H9 (cell line): ENCODE data around the gene HMGN2. TPM values are rescaled to one million over a fixed set of nuclear protein-coding genes. Genes with fewer than 3 reads are reported as not detected.
"Not testable (repeated sequence)": the region's sequence is repeated elsewhere in the genome, so short reads cannot be mapped to it uniquely, and the experiment has no call there.

Experiments used
- DNase-seq: peaks from one replicate; pipeline ENCODE4 v3.0.0-alpha.2; 2017
- H2AFZ ChIP-seq: one replicate; pipeline ENCODE4 v1.6.1; 2013; ENCODE audit warnings: mild to moderate bottlenecking, low read length, control low read depth, moderate library complexity
- H2AK5ac ChIP-seq: 2 replicates; pipeline ENCODE4 v1.6.1; 2013; ENCODE audit warnings: low read length, control low read depth, mixed read lengths; ENCODE audit not compliant: insufficient read length
- H2BK120ac ChIP-seq: one replicate; pipeline ENCODE4 v1.6.1; 2013; ENCODE audit warnings: low read depth, mild to moderate bottlenecking, low read length, control low read depth, inconsistent platforms; ENCODE audit not compliant: poor library complexity, severe bottlenecking
- H2BK12ac ChIP-seq: 2 replicates; pipeline ENCODE4 v1.6.1; 2013; ENCODE audit warnings: low read length, control low read depth, mixed read lengths, low read depth; ENCODE audit not compliant: insufficient read length
- H2BK15ac ChIP-seq: 2 replicates; pipeline ENCODE4 v1.6.1; 2013; ENCODE audit warnings: low read depth, low read length, control low read depth
- H2BK20ac ChIP-seq: one replicate; pipeline ENCODE4 v1.6.1; 2013; ENCODE audit warnings: low read depth, mild to moderate bottlenecking, low read length, control low read depth, inconsistent platforms; ENCODE audit not compliant: poor library complexity, severe bottlenecking
- H2BK5ac ChIP-seq: 2 replicates; pipeline ENCODE4 v1.6.1; 2013; ENCODE audit warnings: low read length, control low read depth, mixed read lengths; ENCODE audit not compliant: insufficient read length
- H3K14ac ChIP-seq: 2 replicates; pipeline ENCODE4 v1.6.1; 2013; ENCODE audit warnings: low read length, control low read depth; ENCODE audit not compliant: insufficient read depth
- H3K18ac ChIP-seq: 2 replicates; pipeline ENCODE4 v1.6.1; 2013; ENCODE audit warnings: low read depth, mild to moderate bottlenecking, mixed read lengths, low read length, control low read depth; ENCODE audit not compliant: insufficient read length
- H3K23ac ChIP-seq: 2 replicates; pipeline ENCODE4 v1.6.1; 2013; ENCODE audit warnings: low read length, control low read depth, mixed read lengths, low read depth; ENCODE audit not compliant: insufficient read length
- H3K23me2 ChIP-seq: 2 replicates; pipeline ENCODE4 v1.6.1; 2013; ENCODE audit warnings: low read depth, mild to moderate bottlenecking, mixed read lengths, low read length, control low read depth; ENCODE audit not compliant: insufficient read length, poor library complexity, severe bottlenecking
- H3K27ac ChIP-seq: 2 replicates; pipeline ENCODE4 v1.5.1; 2013; ENCODE audit warnings: low read length, control low read depth, mixed read lengths, low read depth; ENCODE audit not compliant: insufficient read length
- H3K27me3 ChIP-seq: 2 replicates; pipeline ENCODE4 v1.6.1; 2013; ENCODE audit warnings: low read length, control low read depth, inconsistent platforms; ENCODE audit not compliant: insufficient read depth
- H3K4ac ChIP-seq: 2 replicates; pipeline ENCODE4 v1.6.1; 2013; ENCODE audit warnings: low read depth, mild to moderate bottlenecking, control low read depth, inconsistent platforms, low read length, moderate library complexity
- H3K4me1 ChIP-seq: 2 replicates; pipeline ENCODE4 v1.6.1; 2013; ENCODE audit warnings: low read length, control low read depth, inconsistent platforms; ENCODE audit not compliant: insufficient read depth
- H3K4me2 ChIP-seq: 2 replicates; pipeline ENCODE4 v1.6.1; 2013; ENCODE audit warnings: low read length, control low read depth, mixed read lengths; ENCODE audit not compliant: insufficient read length, insufficient read depth
- H3K56ac ChIP-seq: 2 replicates; pipeline ENCODE4 v1.6.1; 2013; ENCODE audit warnings: low read depth, mild to moderate bottlenecking, mixed read lengths, low read length, control low read depth; ENCODE audit not compliant: insufficient read length
- H3K79me1 ChIP-seq: 2 replicates; pipeline ENCODE4 v1.6.1; 2013; ENCODE audit warnings: low read depth, mild to moderate bottlenecking, moderate library complexity, low read length, control low read depth, inconsistent platforms; ENCODE audit not compliant: insufficient read depth, poor library complexity, severe bottlenecking
- H3K79me2 ChIP-seq: 2 replicates; pipeline ENCODE4 v1.6.1; 2013; ENCODE audit warnings: low read length, control low read depth, inconsistent platforms; ENCODE audit not compliant: insufficient read depth
- H3K9ac ChIP-seq: 2 replicates; pipeline ENCODE4 v1.6.1; 2013; ENCODE audit warnings: low read length, control low read depth, mixed read lengths; ENCODE audit not compliant: insufficient read length; ENCODE audit errors: extremely low read depth
- H3K9me3 ChIP-seq: one replicate; pipeline ENCODE4 v1.6.1; 2013; ENCODE audit warnings: low read depth, low read length, inconsistent platforms; ENCODE audit not compliant: control insufficient read depth
- H3T11ph ChIP-seq: one replicate; pipeline ENCODE4 v1.6.1; 2013; ENCODE audit warnings: mild to moderate bottlenecking, low read length, control low read depth, inconsistent platforms
- H4K20me1 ChIP-seq: one replicate; pipeline ENCODE4 v1.6.1; 2013; ENCODE audit not compliant: control insufficient read depth, insufficient read length, insufficient read depth
- H4K5ac ChIP-seq: 2 replicates; pipeline ENCODE4 v1.6.1; 2013; ENCODE audit warnings: low read depth, mild to moderate bottlenecking, mixed read lengths, low read length, control low read depth; ENCODE audit not compliant: insufficient read length
- H4K8ac ChIP-seq: replicated peaks from 2 replicates; pipeline ENCODE4 v1.6.1; 2013; ENCODE audit warnings: low read length, control low read depth, mixed read lengths, low read depth; ENCODE audit not compliant: insufficient read length
- H4K91ac ChIP-seq: 2 replicates; pipeline ENCODE4 v1.6.1; 2013; ENCODE audit warnings: low read depth, mild to moderate bottlenecking, moderate library complexity, mixed read lengths, low read length, control low read depth; ENCODE audit not compliant: insufficient read length
- H3K27ac Mint-ChIP-seq, 3 experiments: 2 replicates in 2 of 3; 3 replicates in 1 of 3; pipeline ENCODE4 v1.8.0; 2020 to 2021; ENCODE audit warnings: mixed read lengths in 3 of 3, mild to moderate bottlenecking in 1 of 3, moderate library complexity in 1 of 3
- H3K27me3 Mint-ChIP-seq: 2 replicates; pipeline ENCODE4 v1.8.0; 2021; ENCODE audit warnings: low read depth, mild to moderate bottlenecking, moderate library complexity, mixed read lengths
- H3K36me3 Mint-ChIP-seq, 3 experiments: 2 replicates in 2 of 3; 3 replicates in 1 of 3; pipeline ENCODE4 v1.8.0; 2020 to 2021; ENCODE audit warnings: low read depth in 3 of 3, mixed read lengths in 3 of 3; ENCODE audit not compliant: insufficient read depth in 1 of 3
- H3K4me1 Mint-ChIP-seq, 2 experiments: 2 replicates each; pipeline ENCODE4 v1.8.0; 2020; ENCODE audit warnings: mixed read lengths in 2 of 2
- H3K4me3 Mint-ChIP-seq, 2 experiments: 2 replicates in 1 of 2; 3 replicates in 1 of 2; pipeline ENCODE4 v1.8.0; 2020 to 2021; ENCODE audit warnings: mild to moderate bottlenecking in 2 of 2, mixed read lengths in 2 of 2, moderate library complexity in 1 of 2
- H3K9me3 Mint-ChIP-seq, 2 experiments: 2 replicates in 1 of 2; 3 replicates in 1 of 2; pipeline ENCODE4 v1.8.0; 2020; ENCODE audit warnings: mild to moderate bottlenecking in 2 of 2, mixed read lengths in 2 of 2, moderate library complexity in 1 of 2
- CTCF ChIP-seq: fragments of 200-600 bp; sonication (generic); conservative IDR thresholded peaks from 3 replicates; pipeline ENCODE4 v1.8.0; 2021; ENCODE audit warnings: antibody characterized with exemption, mild to moderate bottlenecking
- WGBS: extraction: QIAGEN DNeasy Blood & Tissue Kit; methylation state at CpG from one replicate; pipeline ENCODE4 v1.1.7; 2013; ENCODE audit warnings: missing lambda C conversion rate, low lambda C conversion rate, mixed read lengths; ENCODE audit not compliant: insufficient read length; ENCODE audit errors: extremely low coverage; 5-methylcytosine and 5-hydroxymethylcytosine counted together
- total RNA-seq: library from RNA; stranded (reverse); gene quantifications from 2 replicates; pipeline ENCODE4 v1.2.1, GENCODE V29; 2021

Gene HMGN2
- total RNA-seq, 1 experiment from 2014 or later: 622 TPM

GRCh38 chr1:26500488-26501175 lies 28.4 kb downstream of the HMGN2 start:
- H3K79me2 ChIP-seq: no peaks in the 10 kb centered on the region
- no peaks in the 10 kb centered on the region; the same call in 1 of the 2 replicates for H3K27me3 Mint-ChIP-seq
- H2AFZ ChIP-seq: no peak overlapping the region
- H3K23me2 ChIP-seq: peaks cover 6% of the 10 kb centered on the region
- H4K8ac ChIP-seq: no peak overlapping the region
- H3K9me3 Mint-ChIP-seq: no peaks in the 10 kb centered on the region
- H2BK20ac ChIP-seq: no peak overlapping the region
- no CpG with 5 or more reads among the region's 74 CpGs for WGBS
- no peaks in the 10 kb centered on the region for H3K4me1 ChIP-seq
- H3K36me3 Mint-ChIP-seq: peaks cover 0 to 3% (median 0%) of the 10 kb centered on the region in 3 experiments; a peak in 1 of 7 replicates
- H3K18ac ChIP-seq: peak overlapping the region; percentile 86
- no peak overlapping the region for H3K4ac ChIP-seq
- peak overlapping the region in 2 of 3 experiments; percentile 83 to 89; a peak in 3 of 7 replicates for H3K27ac Mint-ChIP-seq
- H3K9me3 ChIP-seq: no peaks in the 10 kb centered on the region
- no peak overlapping the region for H3K27ac ChIP-seq
- peak; percentile 89 for DNase-seq
- no peak overlapping the region; the same call in 1 of the 2 replicates for H2BK15ac ChIP-seq
- H3K4me3 Mint-ChIP-seq: peak overlapping the region; percentile 80 to 85
- H2BK5ac ChIP-seq: no peak overlapping the region
- no peak overlapping the region for H2BK12ac ChIP-seq
- peak overlapping the region; percentile 62 for H3K14ac ChIP-seq
- no peaks in the 10 kb centered on the region for H3K4me1 Mint-ChIP-seq
- H3K79me1 ChIP-seq: no peaks in the 10 kb centered on the region
- H4K5ac ChIP-seq: no peak overlapping the region
- no peak overlapping the region for H4K91ac ChIP-seq
- no peaks in the 10 kb centered on the region for H4K20me1 ChIP-seq
- no peaks in the 10 kb centered on the region for H3K27me3 ChIP-seq
- no peak overlapping the region for H3K56ac ChIP-seq
- H3K4me2 ChIP-seq: peak overlapping the region; percentile 35
- no peak overlapping the region for H2AK5ac ChIP-seq
- no peak overlapping the region for H2BK120ac ChIP-seq
- H3K9ac ChIP-seq: peak overlapping the region; percentile 46
- no peak; the same call in 1 of the 3 replicates for TF ChIP-seq CTCF
- H3K23ac ChIP-seq: no peak overlapping the region
- no peak overlapping the region for H3T11ph ChIP-seq

GRCh38 chr1:26510711-26511110 lies 38.5 kb downstream of the HMGN2 start:
- not testable (repeated sequence) for H3K9ac ChIP-seq, H3K4me3 Mint-ChIP-seq, H2AK5ac ChIP-seq, H2AFZ ChIP-seq, H2BK5ac ChIP-seq, H3K18ac ChIP-seq, H3K4me2 ChIP-seq, H3K4ac ChIP-seq, H3K27me3 ChIP-seq, H3K27me3 Mint-ChIP-seq, H3K27ac ChIP-seq, H3K9me3 ChIP-seq, H4K20me1 ChIP-seq, H2BK120ac ChIP-seq, H3K79me1 ChIP-seq, H3K9me3 Mint-ChIP-seq, H4K8ac ChIP-seq, H2BK20ac ChIP-seq, H3K23me2 ChIP-seq, H4K91ac ChIP-seq, H3K27ac Mint-ChIP-seq, H3K36me3 Mint-ChIP-seq, H3K79me2 ChIP-seq, H2BK12ac ChIP-seq, DNase-seq, H3K4me1 Mint-ChIP-seq, H3K14ac ChIP-seq, H3K56ac ChIP-seq, H3K23ac ChIP-seq, H3T11ph ChIP-seq, H3K4me1 ChIP-seq, H4K5ac ChIP-seq, H2BK15ac ChIP-seq
- no CpG with 5 or more reads among the region's 2 CpGs for WGBS
